WTC11 (cell line): Measurements from ENCODE around the gene ANKRD1. TPM values are rescaled to one million over a fixed set of nuclear protein-coding genes. Genes with fewer than 3 reads are reported as not detected.
"Not testable (repeated sequence)": the region's sequence is repeated elsewhere in the genome, so short reads cannot be mapped to it uniquely, and the experiment has no call there.

Experiments
- ATAC-seq: fragments of 200-7000 bp; cut with Tn5 transposase; 2 replicates; pipeline ENCODE4 v1.10.0; 2021; ENCODE audit warnings: mild to moderate bottlenecking, moderate library complexity
- CTCF ChIA-PET: fragments of 300-600 bp; sonication (Branson Sonifier 250); formaldehyde crosslinking; loops from one replicate; lab custom pipeline; 2021; ENCODE audit warnings: antibody characterized with exemption; lab: Charles Lee
- POLR2A ChIA-PET: fragments of 350-600 bp; sonication (Branson Sonifier 250); formaldehyde crosslinking; loops from one replicate; lab custom pipeline; 2021; ENCODE audit warnings: antibody characterized with exemption; lab: Charles Lee
- DNase-seq: peaks from one replicate; pipeline ENCODE4 v3.0.0; 2021; ENCODE audit warnings: low spot score
- H3K27ac Mint-ChIP-seq: 2 replicates; pipeline ENCODE4 v1.8.0; 2021; ENCODE audit warnings: mixed read lengths
- H3K27me3 Mint-ChIP-seq: 2 replicates; pipeline ENCODE4 v1.8.0; 2021; ENCODE audit warnings: low read depth, mild to moderate bottlenecking, moderate library complexity, mixed read lengths
- H3K36me3 Mint-ChIP-seq: 2 replicates; pipeline ENCODE4 v1.8.0; 2021; ENCODE audit warnings: mixed read lengths
- H3K4me1 Mint-ChIP-seq: 2 replicates; pipeline ENCODE4 v1.8.0; 2022; ENCODE audit warnings: mixed read lengths
- H3K4me3 Mint-ChIP-seq: 2 replicates; pipeline ENCODE4 v1.8.0; 2021; ENCODE audit warnings: mild to moderate bottlenecking, moderate library complexity, mixed read lengths
- H3K9me3 Mint-ChIP-seq: 2 replicates; pipeline ENCODE4 v1.8.0; 2021; ENCODE audit warnings: mixed read lengths
- CDX4 ChIP-seq: fragments of 250-450 bp; sonication (Bioruptor Pico); IDR thresholded peaks from 2 replicates; pipeline ENCODE4 v1.9.0; 2021; ENCODE audit warnings: moderate library complexity, mild to moderate bottlenecking, inconsistent platforms, borderline replicate concordance
- CREM ChIP-seq: sonication (generic); formaldehyde crosslinking; IDR thresholded peaks from 2 replicates; pipeline ENCODE4 v1.8.1; 2022; ENCODE audit warnings: mild to moderate bottlenecking, missing genetic modification reagents, moderate library complexity
- CTCF ChIP-seq: fragments of 200-600 bp; IDR thresholded peaks from 2 replicates; pipeline ENCODE4 v1.8.0; 2022; ENCODE audit warnings: antibody characterized with exemption
- E2F5 ChIP-seq: sonication (generic); formaldehyde crosslinking; IDR thresholded peaks from 2 replicates; pipeline ENCODE4 v1.8.1; 2022; ENCODE audit warnings: mild to moderate bottlenecking, moderate library complexity, missing genetic modification reagents
- GABPB1 ChIP-seq: sonication (generic); formaldehyde crosslinking; IDR thresholded peaks from 2 replicates; pipeline ENCODE4 v1.8.1; 2023; ENCODE audit warnings: mild to moderate bottlenecking, missing genetic modification reagents
- HMGA2 ChIP-seq: fragments of 250-450 bp; sonication (Bioruptor Pico); IDR thresholded peaks from 2 replicates; pipeline ENCODE4 v1.4.0; 2021; ENCODE audit warnings: mild to moderate bottlenecking, moderate library complexity
- IRF1 ChIP-seq: sonication (generic); formaldehyde crosslinking; IDR thresholded peaks from 2 replicates; pipeline ENCODE4 v1.8.0; 2023; ENCODE audit warnings: missing genetic modification reagents
- MLX ChIP-seq: sonication (generic); formaldehyde crosslinking; IDR thresholded peaks from 2 replicates; pipeline ENCODE4 v1.8.1; 2023; ENCODE audit warnings: mild to moderate bottlenecking, missing genetic modification reagents, moderate library complexity
- NFE2L1 ChIP-seq: sonication (generic); formaldehyde crosslinking; IDR thresholded peaks from 2 replicates; pipeline ENCODE4 v1.8.1; 2023; ENCODE audit warnings: missing genetic modification reagents
- PREB ChIP-seq: sonication (generic); formaldehyde crosslinking; IDR thresholded peaks from 2 replicates; pipeline ENCODE4 v1.8.1; 2022; ENCODE audit warnings: mild to moderate bottlenecking, missing genetic modification reagents, moderate library complexity, borderline replicate concordance
- RELA ChIP-seq: sonication (generic); formaldehyde crosslinking; IDR thresholded peaks from 2 replicates; pipeline ENCODE4 v1.8.1; 2022; ENCODE audit warnings: missing genetic modification reagents, mild to moderate bottlenecking, borderline replicate concordance
- USF1 ChIP-seq: sonication (generic); formaldehyde crosslinking; IDR thresholded peaks from 2 replicates; pipeline ENCODE4 v1.8.0; 2022; ENCODE audit warnings: mild to moderate bottlenecking, missing genetic modification reagents
- ZBTB43 ChIP-seq: sonication (generic); formaldehyde crosslinking; IDR thresholded peaks from 2 replicates; pipeline ENCODE4 v1.8.1; 2023; ENCODE audit warnings: mild to moderate bottlenecking, missing genetic modification reagents
- ZNF121 ChIP-seq: sonication (generic); formaldehyde crosslinking; IDR thresholded peaks from 2 replicates; pipeline ENCODE4 v1.8.0; 2023; ENCODE audit warnings: missing genetic modification reagents
- ZNF263 ChIP-seq: sonication (generic); formaldehyde crosslinking; IDR thresholded peaks from 2 replicates; pipeline ENCODE4 v1.8.1; 2022; ENCODE audit warnings: low read depth, mild to moderate bottlenecking, moderate library complexity, missing genetic modification reagents
- ZNF425 ChIP-seq: fragments of 250-450 bp; sonication (Bioruptor Pico); conservative IDR thresholded peaks from 2 replicates; pipeline ENCODE4 v1.9.0; 2021; ENCODE audit warnings: mild to moderate bottlenecking
- total RNA-seq: library from RNA; stranded (reverse); gene quantifications from 3 replicates; pipeline ENCODE4 v1.2.3, GENCODE V29; 2021

ANKRD1 gene
- total RNA-seq, 1 experiment from 2014 or later: not detected

GRCh38 chr10:90884431-90884830 lies 36.5 kb downstream of the ANKRD1 start (continued):
- TF ChIP-seq RELA (no peak), USF1 (no peak)

GRCh38 chr10:90880059-90880719 lies 40.7 kb downstream of the ANKRD1 start:
- H3K36me3 Mint-ChIP-seq: peaks cover 49% of the 10 kb centered on the region
- TF ChIP-seq CTCF: peak; percentile 47
- H3K4me1 Mint-ChIP-seq, H3K27ac Mint-ChIP-seq, H3K27me3 Mint-ChIP-seq, POLR2A ChIA-PET, H3K4me3 Mint-ChIP-seq, H3K9me3 Mint-ChIP-seq, ATAC-seq, DNase-seq: not testable (repeated sequence)
- CTCF ChIA-PET: interaction anchor here (0.7 to 1.7 kb wide), 15 partner anchors 8 to 168 kb away, joined by 3 to 10 read pairs (median 4); partner anchors contain the start of gene RPP30

- POLR2A ChIA-PET: no interaction called here
- H3K36me3 Mint-ChIP-seq: peaks cover 46% of the 10 kb centered on the region
- no peak overlapping the region for H3K27ac Mint-ChIP-seq
- CTCF ChIA-PET: interaction anchor here (0.5 to 1.7 kb wide), 5 partner anchors 9 to 167 kb away, joined by 3 to 7 read pairs (median 4); no protein-coding TSS in a partner anchor
- no peaks in the 10 kb centered on the region; the same call in 1 of the 2 replicates for H3K27me3 Mint-ChIP-seq
- DNase-seq: no peak
- TF ChIP-seq ZNF263 (CRISPR knock-in tag) (no peak), IRF1 (no peak), ZNF121 (CRISPR knock-in tag) (no peak), E2F5 (CRISPR knock-in tag) (no peak), GABPB1 (CRISPR knock-in tag) (no peak), NFE2L1 (CRISPR knock-in tag) (no peak), HMGA2 (CRISPR knock-in tag) (no peak), ZNF425 (CRISPR knock-in tag) (no peak), MLX (CRISPR knock-in tag) (no peak), ZBTB43 (CRISPR knock-in tag) (no peak), CREM (CRISPR knock-in tag) (no peak), PREB (CRISPR knock-in tag) (no peak), CDX4 (CRISPR knock-in tag) (no peak)
- no peak for ATAC-seq
- no peaks in the 10 kb centered on the region for H3K9me3 Mint-ChIP-seq
- no peak overlapping the region for H3K4me3 Mint-ChIP-seq
- no peaks in the 10 kb centered on the region for H3K4me1 Mint-ChIP-seq
These were observed 41.8 kb downstream of the ANKRD1 start for GRCh38 chr10:90879062-90879461.
